ENCODE measurements around the gene MAP1LC3A.

Gene MAP1LC3A

DNA sequence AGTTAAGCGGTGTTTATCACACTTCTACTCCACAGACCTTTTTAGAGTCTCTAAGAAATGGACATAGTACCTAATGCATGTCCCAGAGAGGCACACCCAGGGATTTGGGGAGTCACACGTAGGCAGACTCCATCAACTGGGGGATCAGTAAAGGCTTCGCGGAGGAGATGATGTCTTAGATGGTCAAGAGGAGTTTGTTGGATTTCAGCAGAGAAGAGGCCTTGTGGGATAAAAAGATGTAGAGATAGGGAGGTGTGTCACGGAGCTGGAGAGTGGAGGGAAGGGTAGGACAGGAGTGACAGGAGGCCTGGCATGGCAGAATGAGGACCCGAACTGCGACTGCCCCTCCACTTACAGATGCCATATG lies 33.2 kb upstream of the MAP1LC3A start:
- no peak for TF ChIP-seq CTCF (IDR thresholded peaks at IDR 0.05; ENCODE audit: low read depth, low read length)
- no peak overlapping the region for H3K4me3 ChIP-seq (ENCODE audit: low read depth, low read length)

- peak overlapping the region; percentile 28; the same call in 1 of the 2 replicates for H3K4me3 ChIP-seq (ENCODE audit: low read depth, low read length)
- no peak for TF ChIP-seq CTCF (IDR thresholded peaks at IDR 0.05; ENCODE audit: low read depth, low read length)
Observed at GRCh38 chr20:34525709-34526416, 32.7 kb upstream of the MAP1LC3A start.

DNA sequence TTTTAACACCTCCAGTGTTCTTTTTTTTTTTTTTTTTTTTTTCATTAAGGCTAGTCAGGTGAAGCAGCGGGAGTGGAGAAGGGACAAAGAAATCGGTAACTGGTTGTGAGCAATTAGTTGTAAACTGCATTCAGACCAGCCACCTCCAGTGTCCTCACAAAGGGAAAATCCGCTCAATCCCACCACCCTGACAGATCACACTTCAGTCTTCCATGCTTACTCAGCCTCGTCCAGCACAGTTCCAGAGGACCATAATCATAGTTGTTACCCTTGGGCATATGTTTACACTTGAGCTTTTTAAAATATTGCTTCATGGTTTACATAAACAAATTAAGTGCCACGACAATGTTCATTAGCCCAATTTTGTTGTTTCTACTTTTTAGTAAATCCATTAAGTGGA lies 32.1 kb upstream of the MAP1LC3A start:
- no peak for TF ChIP-seq CTCF (IDR thresholded peaks at IDR 0.05; ENCODE audit: low read depth, low read length)
- H3K4me3 ChIP-seq (ENCODE audit: low read depth, low read length), result peak overlapping the region; percentile 28; the same call in 1 of the 2 replicates

GRCh38 chr20:34527016-34527415 lies 31.5 kb upstream of the MAP1LC3A start:
- TF ChIP-seq CTCF (IDR thresholded peaks at IDR 0.05; ENCODE audit: low read depth, low read length), result no peak
- peak overlapping the region; percentile 13; the same call in 1 of the 2 replicates for H3K4me3 ChIP-seq (ENCODE audit: low read depth, low read length)

GRCh38 chr20:34528921-34529297 lies 29.6 kb upstream of the MAP1LC3A start:
- no peak for TF ChIP-seq CTCF (IDR thresholded peaks at IDR 0.05; ENCODE audit: low read depth, low read length)
- H3K4me3 ChIP-seq (ENCODE audit: low read depth, low read length), result no peak overlapping the region

- TF ChIP-seq CTCF (IDR thresholded peaks at IDR 0.05; ENCODE audit: low read depth, low read length), result no peak
- H3K4me3 ChIP-seq (ENCODE audit: low read depth, low read length), result no peak overlapping the region
Observed at GRCh38 chr20:34529742-34530141, 28.8 kb upstream of the MAP1LC3A start.

DNA sequence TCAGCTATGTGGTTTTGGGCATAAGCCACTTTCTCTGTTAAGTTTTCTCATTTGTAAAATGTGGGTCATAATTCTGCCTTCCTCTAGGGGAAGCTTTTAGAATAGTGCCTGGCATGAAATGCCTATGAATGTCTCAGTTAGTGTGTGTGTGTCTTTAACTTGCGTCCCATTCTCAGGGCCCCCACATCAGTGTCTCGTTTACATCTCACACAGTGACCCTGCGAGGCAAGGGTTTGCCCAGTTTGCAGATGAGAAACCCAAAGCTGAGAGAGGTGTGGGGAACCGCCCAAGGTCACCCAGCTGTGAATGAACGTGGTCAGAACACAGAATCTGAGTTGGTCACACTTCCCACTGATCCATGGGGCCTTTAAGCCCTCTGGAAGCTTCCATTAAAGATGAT lies 28.2 kb upstream of the MAP1LC3A start:
- no peak for TF ChIP-seq CTCF (IDR thresholded peaks at IDR 0.05; ENCODE audit: low read depth, low read length)
- H3K4me3 ChIP-seq (ENCODE audit: low read depth, low read length), result no peak overlapping the region
